ENCODE data around the gene STK25.
"Not testable (repeated sequence)": the region's sequence is repeated elsewhere in the genome, so short reads cannot be mapped to it uniquely, and the experiment has no call there.

Gene STK25

GRCh38 chr2:241539616-241540374 is 31.4 kb upstream of the STK25 start:
- no peak for DNase-seq

- DNase-seq = no peak
These were observed 30.6 kb upstream of the STK25 start for GRCh38 chr2:241538838-241539615.

- no peak for DNase-seq
These were observed 27.7 kb upstream of the STK25 start for GRCh38 chr2:241535871-241536655.

- DNase-seq = no peak
These were observed 26.5 kb upstream of the STK25 start for GRCh38 chr2:241534701-241535375.

- DNase-seq = no peak
These were observed 25.9 kb upstream of the STK25 start for GRCh38 chr2:241534293-241534692.

- DNase-seq = no peak
These were observed 24.6 kb upstream of the STK25 start for GRCh38 chr2:241532733-241533601.

- DNase-seq = no peak
These were observed 23.8 kb upstream of the STK25 start for GRCh38 chr2:241532168-241532567.

- DNase-seq = no peak
These were observed 22.9 kb upstream of the STK25 start for GRCh38 chr2:241531161-241531722.

- no peak for DNase-seq
These were observed 22.2 kb upstream of the STK25 start for GRCh38 chr2:241530571-241530970.

- not testable (repeated sequence) for DNase-seq
These were observed 17.7 kb upstream of the STK25 start for GRCh38 chr2:241525818-241526780.

GRCh38 chr2:241522477-241522876 is 14.1 kb upstream of the STK25 start:
- no peak for DNase-seq

- no peak for DNase-seq
These were observed 11.3 kb upstream of the STK25 start for GRCh38 chr2:241519669-241520068.

GRCh38 chr2:241517297-241517696 is 8.9 kb upstream of the STK25 start:
- no peak for DNase-seq

- no peak for DNase-seq
These were observed 8.2 kb upstream of the STK25 start for GRCh38 chr2:241516520-241516965.

- no peak for DNase-seq
These were observed 6.8 kb upstream of the STK25 start for GRCh38 chr2:241514986-241515737.

GRCh38 chr2:241514553-241514952 is 6.2 kb upstream of the STK25 start:
- DNase-seq = no peak

- no peak for DNase-seq
These were observed 2.8 kb upstream of the STK25 start for GRCh38 chr2:241511091-241511741.

- no peak for DNase-seq
These were observed 886 bp upstream of the STK25 start for GRCh38 chr2:241509155-241509784.
